Peyer's patch (tissue), 4 donors: ENCODE data around the gene SEMA4D. TPM values are rescaled to one million over a fixed set of nuclear protein-coding genes. Genes with fewer than 3 reads are reported as not detected.

Experiments
- DNase-seq, 3 donors: peaks; one replicate each; pipeline ENCODE4 v3.0.0-alpha.2; 2017 to 2019
- H3K27ac ChIP-seq, 4 donors: fragments of 200-600 bp; sonication (generic); one replicate each; pipeline ENCODE4 v1.5.1; 2016 to 2019
- H3K27me3 ChIP-seq, 2 donors: fragments of 200-600 bp; sonication (generic); one replicate each; pipeline ENCODE4 v1.5.1; 2019
- H3K36me3 ChIP-seq, 3 donors: fragments of 200-600 bp; sonication (generic); one replicate each; pipeline ENCODE4 v1.5.1; 2016 to 2019
- H3K4me1 ChIP-seq, 4 donors: fragments of 200-600 bp; sonication (generic); one replicate each; pipeline ENCODE4 v1.5.1; 2016 to 2019
- H3K4me3 ChIP-seq, 4 donors: fragments of 200-600 bp; sonication (generic); 1 replicate in 3 of 4; 2 replicates in 1 of 4; pipeline ENCODE4 v1.5.1; 2016 to 2019; ENCODE audit warnings: mild to moderate bottlenecking in 1 of 4
- H3K9me3 ChIP-seq, 4 donors: fragments of 200-600 bp; sonication (generic); one replicate each; pipeline ENCODE4 v1.5.1; 2016 to 2019; ENCODE audit warnings: mild to moderate bottlenecking in 1 of 4
- POLR2A ChIP-seq, 2 donors: fragments of 450-650 bp; IDR thresholded peaks; one replicate each; pipeline ENCODE4 v1.5.1; 2017; ENCODE audit warnings: antibody characterized with exemption in 2 of 2, mild to moderate bottlenecking in 2 of 2, moderate library complexity in 2 of 2
- total RNA-seq, 4 donors: library from RNA; depleted of rRNA; stranded (reverse); fragments of >200 nt; gene quantifications; one replicate each; pipeline ENCODE4 v1.1.0, GENCODE V29; 2016
- TF ChIP-seq, protein P1 (sequence below), 6 experiments: fragments of 450-650 bp in 4 of 6; fragments of 200-600 bp in 2 of 6; sonication (generic) in 1 of 6; IDR thresholded peaks; one replicate each; pipeline ENCODE4 v1.5.1; 2017 to 2019; ENCODE audit warnings: antibody characterized with exemption in 6 of 6, mild to moderate bottlenecking in 3 of 6, moderate library complexity in 1 of 6

SEMA4D gene
- total RNA-seq, 4 donors from 2014 or later, result 24.3 to 124 (median 30.0) TPM

DNA sequence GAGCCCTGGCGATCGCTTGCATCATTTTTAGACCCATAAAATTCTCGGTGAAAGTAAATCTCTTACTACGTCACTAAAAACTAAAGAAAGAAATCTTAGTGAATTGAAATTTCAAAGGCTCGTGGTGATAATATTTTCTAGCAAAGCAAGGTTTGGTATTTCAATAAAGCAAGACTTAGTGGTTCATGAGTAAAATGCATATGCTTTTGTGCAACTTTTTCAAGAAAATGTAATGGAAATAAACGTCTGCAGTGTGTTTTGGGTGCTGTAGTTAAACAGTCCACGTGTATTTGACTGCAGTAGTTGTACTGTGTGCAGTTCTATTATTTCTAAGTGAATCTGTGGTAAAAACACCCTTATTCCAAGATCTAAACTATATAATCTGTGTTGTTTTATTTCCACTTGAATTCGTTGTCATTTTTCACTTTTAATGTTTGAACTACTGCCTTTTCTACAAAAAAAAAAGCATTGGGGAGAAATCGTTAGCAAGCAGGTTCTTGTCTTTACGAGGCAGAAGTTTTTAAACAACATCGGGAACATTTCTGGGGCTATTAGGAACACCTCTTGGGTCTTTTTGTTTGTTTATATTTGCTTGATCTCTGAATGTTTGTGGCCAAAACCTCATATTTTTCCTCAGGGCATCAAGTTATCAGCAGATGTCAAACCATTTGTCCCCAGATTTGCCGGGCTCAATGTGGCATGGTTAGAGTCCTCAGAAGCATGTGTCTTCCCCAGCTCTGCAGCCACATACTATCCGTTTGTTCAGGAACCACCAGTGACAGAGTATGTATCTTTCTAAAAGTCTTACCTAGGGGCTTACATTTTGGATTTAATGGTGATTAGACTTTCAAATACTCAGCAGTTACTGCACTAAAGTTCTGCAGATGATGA lies 178.7 kb downstream of the SEMA4D start:
- peak overlapping the region; percentile 94 to 100 (median 98) for H3K27ac ChIP-seq
- TF ChIP-seq, protein P1, sequence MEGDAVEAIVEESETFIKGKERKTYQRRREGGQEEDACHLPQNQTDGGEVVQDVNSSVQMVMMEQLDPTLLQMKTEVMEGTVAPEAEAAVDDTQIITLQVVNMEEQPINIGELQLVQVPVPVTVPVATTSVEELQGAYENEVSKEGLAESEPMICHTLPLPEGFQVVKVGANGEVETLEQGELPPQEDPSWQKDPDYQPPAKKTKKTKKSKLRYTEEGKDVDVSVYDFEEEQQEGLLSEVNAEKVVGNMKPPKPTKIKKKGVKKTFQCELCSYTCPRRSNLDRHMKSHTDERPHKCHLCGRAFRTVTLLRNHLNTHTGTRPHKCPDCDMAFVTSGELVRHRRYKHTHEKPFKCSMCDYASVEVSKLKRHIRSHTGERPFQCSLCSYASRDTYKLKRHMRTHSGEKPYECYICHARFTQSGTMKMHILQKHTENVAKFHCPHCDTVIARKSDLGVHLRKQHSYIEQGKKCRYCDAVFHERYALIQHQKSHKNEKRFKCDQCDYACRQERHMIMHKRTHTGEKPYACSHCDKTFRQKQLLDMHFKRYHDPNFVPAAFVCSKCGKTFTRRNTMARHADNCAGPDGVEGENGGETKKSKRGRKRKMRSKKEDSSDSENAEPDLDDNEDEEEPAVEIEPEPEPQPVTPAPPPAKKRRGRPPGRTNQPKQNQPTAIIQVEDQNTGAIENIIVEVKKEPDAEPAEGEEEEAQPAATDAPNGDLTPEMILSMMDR (IDR thresholded peaks at IDR 0.05), result peak in 1 of 6 experiments; percentile 55
- TF ChIP-seq POLR2A (IDR thresholded peaks at IDR 0.05), result no peak
- no peaks in the 10 kb centered on the region for H3K36me3 ChIP-seq
- peak overlapping the region; percentile 64 to 96 (median 78) for H3K4me3 ChIP-seq
- no peaks in the 10 kb centered on the region for H3K9me3 ChIP-seq
- H3K4me1 ChIP-seq, result peaks cover 0 to 37% (median 8%) of the 10 kb centered on the region in 4 donors
- no peak for DNase-seq
- H3K27me3 ChIP-seq, result no peaks in the 10 kb centered on the region

- peak; percentile 94 to 97 for TF ChIP-seq POLR2A (IDR thresholded peaks at IDR 0.05)
- TF ChIP-seq, protein P1 (IDR thresholded peaks at IDR 0.05), result peak in 5 of 6 experiments; percentile 63 to 85 (median 76)
- DNase-seq, result peak; percentile 90 to 98 (median 97)
Measured at GRCh38 chr9:89318123-89319014, 179.5 kb downstream of the SEMA4D start, which contains the start of gene SECISBP2. Gene SECISBP2, plus strand, starts transcription at chr9:89318500. Its CDS starts 77 bp downstream, at chr9:89318577.

DNA sequence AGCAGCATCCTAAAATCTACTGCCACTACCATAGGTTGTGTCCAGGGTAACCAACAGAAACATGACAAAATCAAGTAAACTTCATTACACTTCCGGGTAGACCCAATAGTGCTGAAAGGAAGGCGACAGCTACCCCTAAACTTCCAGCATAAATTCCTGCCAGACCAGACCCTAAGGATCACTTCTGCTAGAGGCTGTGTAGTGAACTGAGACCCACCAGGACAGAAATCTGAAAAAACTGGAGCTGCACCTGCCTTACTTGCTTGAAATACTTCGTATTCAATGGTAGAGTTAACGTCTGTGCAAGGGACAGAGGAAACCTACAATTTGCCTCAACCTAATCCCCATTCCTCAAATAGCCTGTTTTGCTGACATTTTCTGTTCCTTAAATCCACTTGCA lies 180.6 kb downstream of the SEMA4D start:
- DNase-seq, result no peak
- Histone ChIP-seq H3K4me1 (peaks cover 0 to 38% (median 2%) of the 10 kb centered on the region in 4 donors), H3K4me3 (no peak overlapping the region), H3K27ac (peak overlapping the region in 2 of 4 donors; percentile 100), H3K36me3 (no peaks in the 10 kb centered on the region), H3K27me3 (no peaks in the 10 kb centered on the region), H3K9me3 (no peaks in the 10 kb centered on the region)
- TF ChIP-seq POLR2A (IDR thresholded peaks at IDR 0.05), result no peak

More at GRCh38 chr9:89318123-89319014, 179.5 kb downstream of the SEMA4D start, which contains the start of gene SECISBP2:
- H3K4me1 ChIP-seq, result peaks cover 0 to 38% (median 7%) of the 10 kb centered on the region in 4 donors
- H3K9me3 ChIP-seq, result no peaks in the 10 kb centered on the region
- no peaks in the 10 kb centered on the region for H3K27me3 ChIP-seq
- peak within 1 kb of the TSS; percentile 94 to 100 (median 98) for H3K27ac ChIP-seq
- peak within 1 kb of the TSS; percentile 64 to 96 (median 78) for H3K4me3 ChIP-seq
- no peaks in the 10 kb centered on the region for H3K36me3 ChIP-seq

DNA sequence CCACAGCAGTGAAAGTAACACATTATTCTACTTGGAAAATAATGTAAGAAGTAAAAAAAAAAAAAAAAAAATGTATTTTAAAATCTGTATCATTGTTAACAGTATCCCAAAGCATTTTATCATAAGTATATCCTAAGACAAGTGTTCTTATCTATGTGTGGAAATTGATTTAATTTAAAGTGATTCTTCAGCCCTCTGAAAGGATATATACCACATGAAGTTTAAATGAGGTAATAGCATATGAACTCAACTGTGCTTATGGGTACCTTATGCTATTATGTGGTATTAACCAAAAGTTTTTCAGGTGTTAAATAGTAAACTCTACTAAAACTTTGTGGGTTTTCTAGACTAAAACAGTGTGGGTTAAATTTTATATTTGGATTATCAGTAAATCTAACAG lies 182.4 kb downstream of the SEMA4D start:
- Histone ChIP-seq H3K36me3 (no peaks in the 10 kb centered on the region), H3K27me3 (no peaks in the 10 kb centered on the region), H3K9me3 (no peaks in the 10 kb centered on the region), H3K4me3 (no peak overlapping the region), H3K4me1 (peaks cover 0 to 43% (median 6%) of the 10 kb centered on the region in 4 donors), H3K27ac (no peak overlapping the region)
- TF ChIP-seq, protein P1 (IDR thresholded peaks at IDR 0.05), result no peak
- no peak for TF ChIP-seq POLR2A (IDR thresholded peaks at IDR 0.05)
- no peak for DNase-seq

GRCh38 chr9:89314955-89315354 lies 183.0 kb downstream of the SEMA4D start:
- no peak for TF ChIP-seq POLR2A (IDR thresholded peaks at IDR 0.05)
- TF ChIP-seq, protein P1 (IDR thresholded peaks at IDR 0.05), result no peak
- Histone ChIP-seq H3K27ac (no peak overlapping the region), H3K36me3 (no peaks in the 10 kb centered on the region), H3K4me3 (no peak overlapping the region), H3K27me3 (no peaks in the 10 kb centered on the region), H3K9me3 (no peaks in the 10 kb centered on the region), H3K4me1 (peaks cover 0 to 39% (median 6%) of the 10 kb centered on the region in 4 donors)
- no peak for DNase-seq
